Lung (tissue), 12 donors: ENCODE measurements around the gene EPB41L2. TPM values are rescaled to one million over a fixed set of nuclear protein-coding genes. Genes with fewer than 3 reads are reported as not detected.

Experiments used
- ATAC-seq: fragments of 200-7000 bp; cut with Tn5 transposase; one replicate; pipeline ENCODE4 v1.9.1; 2020; ENCODE audit warnings: moderate number of reproducible peaks; ENCODE audit not compliant: insufficient read depth, low FRiP score
- DNase-seq, 3 donors: peaks; one replicate each; pipeline ENCODE4 v3.0.0-alpha.2; 2013 to 2017
- H3K27ac ChIP-seq, 2 donors: one replicate each; pipeline ENCODE4 v1.5.1; 2013; ENCODE audit warnings: mild to moderate bottlenecking in 2 of 2, moderate library complexity in 2 of 2, control low read depth in 1 of 2, inconsistent platforms in 1 of 2, low read depth in 1 of 2, low read length in 1 of 2
- H3K27me3 ChIP-seq, 3 donors: one replicate each; pipeline ENCODE4 v1.5.1; 2013; ENCODE audit warnings: low read length in 2 of 3; ENCODE audit not compliant: control insufficient read depth in 3 of 3, insufficient read depth in 3 of 3
- H3K36me3 ChIP-seq, 4 donors: one replicate each; pipeline ENCODE4 v1.5.1; 2013; ENCODE audit warnings: low read length in 4 of 4, mild to moderate bottlenecking in 1 of 4, moderate library complexity in 1 of 4; ENCODE audit not compliant: control insufficient read depth in 4 of 4, insufficient read depth in 4 of 4
- H3K4me1 ChIP-seq, 5 donors: one replicate each; pipeline ENCODE4 v1.5.1; 2013; ENCODE audit warnings: low read length in 5 of 5, mild to moderate bottlenecking in 2 of 5, moderate library complexity in 1 of 5; ENCODE audit not compliant: control insufficient read depth in 5 of 5, insufficient read depth in 5 of 5
- H3K4me3 ChIP-seq: one replicate; pipeline ENCODE4 v1.5.1; 2013; ENCODE audit warnings: mild to moderate bottlenecking, control low read depth, moderate library complexity
- H3K9ac ChIP-seq, 2 donors: one replicate each; pipeline ENCODE4 v1.5.1; 2013; ENCODE audit warnings: low read length in 2 of 2, control low read depth in 1 of 2; ENCODE audit not compliant: insufficient read depth in 1 of 2
- H3K9me3 ChIP-seq, 4 donors: one replicate each; pipeline ENCODE4 v1.5.1; 2013; ENCODE audit warnings: low read length in 3 of 4, mild to moderate bottlenecking in 1 of 4, moderate library complexity in 1 of 4; ENCODE audit not compliant: control insufficient read depth in 4 of 4, insufficient read depth in 3 of 4
- WGBS, 2 donors: extraction: QIAGEN DNeasy Blood & Tissue Kit; methylation state at CpG; one replicate each; pipeline ENCODE4 v1.1.7; 2013; 5-methylcytosine and 5-hydroxymethylcytosine counted together
- polyA plus RNA-seq, 2 donors: library from polyadenylated mRNA; stranded (reverse); fragments of 200-250 nt; gene quantifications; one replicate each; pipeline ENCODE4 v1.2.1, GENCODE V29; 2013
- total RNA-seq, 2 donors: library from RNA; depleted of rRNA in 1 of 2; stranded (reverse); fragments of >200 nt in 1 of 2; gene quantifications; one replicate each; pipeline ENCODE4 v1.2.1, GENCODE V29; 2014 to 2021
- TF ChIP-seq, protein P1 (sequence below): IDR thresholded peaks from 2 replicates; pipeline ENCODE4 v1.5.1; 2012; ENCODE audit warnings: mild to moderate bottlenecking; ENCODE audit errors: control extremely low read depth, extremely low read depth
- donor health status: control.
- donor health status: control.
- donor health status: Bipolar disorder and iron deficiency.
- donor health status: healthy.
- donor health status: DM: yes; HTN: yes; CAD: no.

EPB41L2 gene
- total and polyA plus RNA-seq, 4 donors = 21.9 to 265 (median 52.7) TPM

DNA sequence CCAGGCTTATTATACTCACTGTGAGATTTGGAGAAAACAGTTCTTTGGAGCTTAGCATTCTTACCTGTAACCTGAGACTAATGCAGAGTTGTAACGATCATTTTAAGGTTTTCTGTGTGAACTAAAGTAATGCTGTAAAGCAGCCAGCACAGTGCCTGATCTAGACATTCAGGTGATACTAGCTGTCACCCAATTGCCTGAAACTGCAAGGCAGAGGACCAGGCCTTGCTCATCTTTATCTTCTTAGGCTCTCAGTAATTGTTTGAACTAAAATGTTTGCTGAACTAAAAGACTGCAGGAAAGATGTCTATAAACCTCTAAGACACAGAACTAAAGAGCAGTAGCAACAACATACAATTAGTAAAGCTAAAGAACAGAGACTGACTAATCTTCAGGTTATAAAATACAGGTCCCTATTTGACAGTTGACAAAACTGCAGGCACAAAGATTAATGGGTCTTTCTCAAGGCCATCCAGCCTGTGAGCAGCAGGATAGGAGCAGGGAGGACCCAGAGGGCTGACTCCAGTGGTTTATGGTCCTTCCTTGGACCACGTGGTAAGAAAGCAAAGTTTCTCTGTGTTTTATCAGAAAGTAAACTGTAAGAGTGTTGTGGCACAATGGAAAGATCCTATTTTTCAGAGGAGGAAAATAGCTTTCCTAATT is 204.4 kb downstream of the EPB41L2 start:
- H3K27ac ChIP-seq = no peak overlapping the region
- peaks cover 2 to 36% (median 17%) of the 10 kb centered on the region in 4 donors for H3K36me3 ChIP-seq
- TF ChIP-seq, protein P1, sequence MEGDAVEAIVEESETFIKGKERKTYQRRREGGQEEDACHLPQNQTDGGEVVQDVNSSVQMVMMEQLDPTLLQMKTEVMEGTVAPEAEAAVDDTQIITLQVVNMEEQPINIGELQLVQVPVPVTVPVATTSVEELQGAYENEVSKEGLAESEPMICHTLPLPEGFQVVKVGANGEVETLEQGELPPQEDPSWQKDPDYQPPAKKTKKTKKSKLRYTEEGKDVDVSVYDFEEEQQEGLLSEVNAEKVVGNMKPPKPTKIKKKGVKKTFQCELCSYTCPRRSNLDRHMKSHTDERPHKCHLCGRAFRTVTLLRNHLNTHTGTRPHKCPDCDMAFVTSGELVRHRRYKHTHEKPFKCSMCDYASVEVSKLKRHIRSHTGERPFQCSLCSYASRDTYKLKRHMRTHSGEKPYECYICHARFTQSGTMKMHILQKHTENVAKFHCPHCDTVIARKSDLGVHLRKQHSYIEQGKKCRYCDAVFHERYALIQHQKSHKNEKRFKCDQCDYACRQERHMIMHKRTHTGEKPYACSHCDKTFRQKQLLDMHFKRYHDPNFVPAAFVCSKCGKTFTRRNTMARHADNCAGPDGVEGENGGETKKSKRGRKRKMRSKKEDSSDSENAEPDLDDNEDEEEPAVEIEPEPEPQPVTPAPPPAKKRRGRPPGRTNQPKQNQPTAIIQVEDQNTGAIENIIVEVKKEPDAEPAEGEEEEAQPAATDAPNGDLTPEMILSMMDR = no peak
- ATAC-seq (no peak), DNase-seq (no peak)
- no peak overlapping the region for H3K9ac ChIP-seq
- 72 to 75% methylated on average over 2 of the region's 2 CpGs for WGBS, 2 donors
- H3K9me3 ChIP-seq = no peaks in the 10 kb centered on the region
- H3K4me1 ChIP-seq = peaks cover 0 to under 1% (median 0%) of the 10 kb centered on the region in 5 donors
- no peak overlapping the region for H3K4me3 ChIP-seq
- no peaks in the 10 kb centered on the region for H3K27me3 ChIP-seq

DNA sequence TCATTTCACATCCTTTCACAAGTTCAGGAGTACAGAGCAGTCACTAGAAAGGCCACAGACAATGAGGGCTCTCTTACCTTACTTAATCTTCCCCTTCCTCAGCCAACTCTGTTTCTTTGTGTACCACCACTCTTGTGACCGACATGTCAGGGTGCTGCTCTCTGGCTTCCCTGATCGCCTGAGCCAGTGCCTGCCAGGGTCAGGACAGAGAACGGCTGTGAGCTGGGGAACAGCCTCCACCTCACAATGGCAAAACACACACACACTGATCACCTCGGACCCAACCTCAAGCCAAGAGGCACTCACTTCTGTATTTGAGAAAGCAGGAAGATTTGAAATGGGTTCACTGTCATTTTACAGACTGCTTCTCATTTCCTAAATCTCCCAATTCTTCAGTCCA is 205.0 kb downstream of the EPB41L2 start:
- Histone ChIP-seq H3K9me3 (no peaks in the 10 kb centered on the region), H3K27ac (no peak overlapping the region), H3K27me3 (no peaks in the 10 kb centered on the region), H3K9ac (no peak overlapping the region), H3K4me1 (peaks cover 0 to 1% (median 0%) of the 10 kb centered on the region in 5 donors), H3K4me3 (no peak overlapping the region), H3K36me3 (peaks cover 0 to 32% (median 17%) of the 10 kb centered on the region in 4 donors)
- 89 to 95% methylated on average over 4 of the region's 4 CpGs for WGBS, 2 donors
- TF ChIP-seq, protein P1 = no peak
- ATAC-seq (no peak), DNase-seq (no peak)

DNA sequence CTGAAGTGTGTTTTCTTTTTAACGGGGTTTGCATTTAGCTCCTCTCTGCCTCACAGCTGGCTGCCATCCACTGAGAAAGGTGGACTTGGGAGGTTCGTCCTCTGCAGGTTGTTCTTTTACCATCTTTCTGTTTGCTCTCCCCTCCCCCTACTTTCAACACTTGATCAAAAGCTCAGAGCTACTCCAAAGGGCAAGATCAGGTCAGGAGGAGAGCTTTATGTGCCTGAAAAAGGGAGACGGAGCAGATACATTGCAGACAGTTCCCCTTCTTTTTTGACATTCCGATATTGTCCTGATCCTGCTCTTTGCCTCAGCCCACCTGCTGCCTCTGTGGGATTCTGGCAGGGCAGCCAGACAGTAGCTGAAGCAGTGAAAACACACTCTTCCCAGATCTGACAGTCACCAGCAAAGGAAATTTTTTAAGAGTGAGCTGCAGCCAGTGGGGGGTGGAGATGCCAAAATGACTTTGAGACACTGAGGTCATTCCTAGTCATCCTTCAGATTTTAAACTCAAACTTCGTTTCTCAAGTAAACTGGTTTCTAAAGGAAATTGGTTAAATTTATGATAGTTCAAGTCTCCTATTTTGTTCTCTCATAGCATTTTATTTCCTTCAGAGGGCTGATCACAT is 209.4 kb downstream of the EPB41L2 start:
- no peak overlapping the region for H3K9ac ChIP-seq
- DNase-seq (no peak), ATAC-seq (no peak)
- H3K4me1 ChIP-seq = peaks cover 0 to 4% (median 1%) of the 10 kb centered on the region in 5 donors
- H3K27me3 ChIP-seq = no peaks in the 10 kb centered on the region
- H3K4me3 ChIP-seq = no peak overlapping the region
- H3K36me3 ChIP-seq = peaks cover 0 to 36% (median 14%) of the 10 kb centered on the region in 4 donors
- H3K9me3 ChIP-seq = no peaks in the 10 kb centered on the region
- 63 to 80% methylated on average over 5 of the region's 5 CpGs for WGBS, 2 donors
- H3K27ac ChIP-seq = no peak overlapping the region
- TF ChIP-seq, protein P1 = no peak
